ENCODE measurements around the gene ADGRG4.
"Not testable (repeated sequence)": the region's sequence is repeated elsewhere in the genome, so short reads cannot be mapped to it uniquely, and the experiment has no call there.

Gene ADGRG4

GRCh38 chrX:136300721-136301120 is at the start of gene ADGRG4:
ADGRG4 (plus strand) TSS chrX:136300963; CDS start chrX:136308778, 7,815 bp downstream.
- DNase-seq (ENCODE audit: low read depth); H3K4me3 ChIP-seq (ENCODE audit: low read depth, low read length); in situ Hi-C loops (cut with HindIII; ENCODE audit: low sequenced_read_pairs): not testable (repeated sequence)

- in situ Hi-C loops (cut with HindIII; ENCODE audit: low sequenced_read_pairs), result no loop called here
- peak within 1 kb of the TSS; percentile 61 for H3K4me3 ChIP-seq (ENCODE audit: low read depth, low read length)
- TF ChIP-seq CTCF (IDR thresholded peaks at IDR 0.05; ENCODE audit: low read depth, low read length, missing control alignments), result no peak
- no peak for DNase-seq (ENCODE audit: low read depth)
Measured at GRCh38 chrX:136251041-136251991, 49.4 kb upstream of the ADGRG4 start, which contains the start of gene MAP7D3. MAP7D3 (minus strand) TSS chrX:136251400; CDS start chrX:136251358, 42 bp downstream.

- in situ Hi-C loops (cut with HindIII; ENCODE audit: low sequenced_read_pairs), result no loop called here
- no peak for TF ChIP-seq CTCF (IDR thresholded peaks at IDR 0.05; ENCODE audit: low read depth, low read length, missing control alignments)
- DNase-seq (ENCODE audit: low read depth), result no peak
- no peak overlapping the region for H3K4me3 ChIP-seq (ENCODE audit: low read depth, low read length)
Measured at GRCh38 chrX:136255541-136255940, 45.2 kb upstream of the ADGRG4 start.

GRCh38 chrX:136256026-136256425 is 44.7 kb upstream of the ADGRG4 start:
- in situ Hi-C loops (cut with HindIII; ENCODE audit: low sequenced_read_pairs), result no loop called here
- DNase-seq (ENCODE audit: low read depth), result no peak
- no peak overlapping the region for H3K4me3 ChIP-seq (ENCODE audit: low read depth, low read length)
- no peak for TF ChIP-seq CTCF (IDR thresholded peaks at IDR 0.05; ENCODE audit: low read depth, low read length, missing control alignments)

- no peak for DNase-seq (ENCODE audit: low read depth)
- in situ Hi-C loops (cut with HindIII; ENCODE audit: low sequenced_read_pairs), result no loop called here
- no peak for TF ChIP-seq CTCF (IDR thresholded peaks at IDR 0.05; ENCODE audit: low read depth, low read length, missing control alignments)
- no peak overlapping the region for H3K4me3 ChIP-seq (ENCODE audit: low read depth, low read length)
Measured at GRCh38 chrX:136258951-136259350, 41.8 kb upstream of the ADGRG4 start.

GRCh38 chrX:136259543-136259942 is 41.2 kb upstream of the ADGRG4 start:
- TF ChIP-seq CTCF (IDR thresholded peaks at IDR 0.05; ENCODE audit: low read depth, low read length, missing control alignments), result no peak
- in situ Hi-C loops (cut with HindIII; ENCODE audit: low sequenced_read_pairs), result no loop called here
- DNase-seq (ENCODE audit: low read depth), result peak; percentile 26
- no peak overlapping the region for H3K4me3 ChIP-seq (ENCODE audit: low read depth, low read length)

GRCh38 chrX:136260776-136261175 is 40.0 kb upstream of the ADGRG4 start:
- in situ Hi-C loops (cut with HindIII; ENCODE audit: low sequenced_read_pairs), result no loop called here
- DNase-seq (ENCODE audit: low read depth), result no peak
- no peak for TF ChIP-seq CTCF (IDR thresholded peaks at IDR 0.05; ENCODE audit: low read depth, low read length, missing control alignments)
- no peak overlapping the region for H3K4me3 ChIP-seq (ENCODE audit: low read depth, low read length)
